NB4 (cell line): ENCODE data around the gene AKR7A3.
"Not testable (repeated sequence)": the region's sequence is repeated elsewhere in the genome, so short reads cannot be mapped to it uniquely, and the experiment has no call there.

Experiments used
- CTCF ChIP-seq: IDR thresholded peaks from one replicate; pipeline ENCODE4 v1.5.1; 2012; ENCODE audit warnings: low read depth, low read length
- MYC ChIP-seq: IDR thresholded peaks from 2 replicates; pipeline ENCODE4 v1.6.1; 2011; ENCODE audit warnings: low read depth, low read length
- POLR2A ChIP-seq: IDR thresholded peaks from 2 replicates; pipeline ENCODE4 v1.6.1; 2011; ENCODE audit warnings: mild to moderate bottlenecking; ENCODE audit not compliant: insufficient read length; ENCODE audit errors: extremely low read depth

GRCh38 chr1:19285366-19285765, 3.2 kb downstream of the AKR7A3 start:
- not testable (repeated sequence) for TF ChIP-seq CTCF, POLR2A, MYC
